Stimulated activated naive CD4-positive, alpha-beta T cell treated with Interleukin-2 at 50 U/mL for 16 hours (primary cell): ENCODE measurements around the gene SLC35A3.

Source experiments
- DNase-seq: peaks from one replicate; lab custom pipeline; 2025; lab: John Stamatoyannopoulos, UW

The SLC35A3 gene

GRCh38 chr1:100076744-100077143 is 106.9 kb downstream of the SLC35A3 start:
- DNase-seq: no peak

- DNase-seq: no peak
Observed at GRCh38 chr1:100077531-100077930, 107.7 kb downstream of the SLC35A3 start.

- no peak for DNase-seq
Observed at GRCh38 chr1:100080331-100080730, 110.5 kb downstream of the SLC35A3 start.
